BJ (cell line): Measurements from ENCODE around the gene RPS6KA2. TPM values are rescaled to one million over a fixed set of nuclear protein-coding genes. Genes with fewer than 3 reads are reported as not detected.

Experiments used
- CTCF ChIA-PET: fragments of 350-600 bp; formaldehyde crosslinking; extraction: SDS; loops from one replicate; lab custom pipeline; 2021; ENCODE audit warnings: antibody characterized with exemption, inconsistent platforms; lab: Yijun Ruan, JAX
- POLR2A ChIA-PET: fragments of 300-600 bp; sonication (Branson Sonifier 250); formaldehyde crosslinking; extraction: SDS; loops from one replicate; lab custom pipeline; 2021; ENCODE audit warnings: antibody characterized with exemption; lab: Charles Lee
- DNase-seq: peaks from one replicate; pipeline ENCODE4 v3.0.0-alpha.2; 2011; ENCODE audit warnings: low read depth
- H3K27me3 ChIP-seq: 2 replicates; pipeline ENCODE4 v1.6.0; 2011; ENCODE audit warnings: low read length; ENCODE audit not compliant: control insufficient read depth, insufficient read depth
- H3K36me3 ChIP-seq: 2 replicates; pipeline ENCODE4 v1.5.1; 2011; ENCODE audit warnings: low read length; ENCODE audit not compliant: control insufficient read depth, insufficient read depth
- H3K4me3 ChIP-seq: 2 replicates; pipeline ENCODE4 v1.5.1; 2011; ENCODE audit warnings: low read depth, mild to moderate bottlenecking, control low read depth, low read length
- polyA plus RNA-seq: library from polyadenylated mRNA; depleted of rRNA; stranded (reverse); fragments of >200 nt; gene quantifications from 2 replicates; pipeline ENCODE4 v1.2.3, GENCODE V29; 2011; rRNA removed
- small RNA-seq: library from RNA; depleted of rRNA; stranded (forward); fragments of <200 nt; gene quantifications from one replicate; pipeline ENCODE3, GENCODE V24; 2012; ENCODE audit warnings: low replicate concordance, low read depth; ENCODE audit not compliant: insufficient read length
- TF ChIP-seq, protein P1 (sequence below): IDR thresholded peaks from 2 replicates; pipeline ENCODE4 v1.5.1; 2011; ENCODE audit warnings: low read depth, mild to moderate bottlenecking, control low read depth, inconsistent platforms, low read length, moderate library complexity; ENCODE audit not compliant: insufficient read depth

RPS6KA2 gene
- polyA plus RNA-seq, 1 experiment = 80.8 TPM

DNA sequence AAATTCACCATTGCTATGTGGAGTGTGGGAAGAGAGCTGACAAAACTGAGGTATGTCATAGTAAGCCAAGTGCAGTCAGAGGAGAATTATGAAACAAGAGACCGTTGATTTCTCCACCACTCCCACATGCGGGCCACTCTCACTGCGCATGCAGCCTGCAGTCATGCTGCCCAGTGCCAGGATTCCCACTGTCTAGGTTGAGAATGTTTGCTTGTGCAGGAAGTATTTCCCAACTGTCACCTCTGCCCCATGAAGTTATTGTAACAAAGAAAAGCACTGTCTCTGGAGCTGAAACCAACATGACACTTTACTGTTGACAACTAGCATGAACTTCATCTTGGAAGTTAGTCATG is 266.0 kb downstream of the RPS6KA2 start:
- CTCF ChIA-PET = interaction anchor here (1.1 to 1.4 kb wide), 2 partner anchors 20 to 48 kb away, joined by 3 to 5 read pairs; no protein-coding TSS in a partner anchor
- POLR2A ChIA-PET = no interaction called here
- Histone ChIP-seq H3K27me3 (no peaks in the 10 kb centered on the region), H3K4me3 (no peak overlapping the region), H3K36me3 (no peaks in the 10 kb centered on the region; the same call in 1 of the 2 replicates)
- TF ChIP-seq, protein P1, sequence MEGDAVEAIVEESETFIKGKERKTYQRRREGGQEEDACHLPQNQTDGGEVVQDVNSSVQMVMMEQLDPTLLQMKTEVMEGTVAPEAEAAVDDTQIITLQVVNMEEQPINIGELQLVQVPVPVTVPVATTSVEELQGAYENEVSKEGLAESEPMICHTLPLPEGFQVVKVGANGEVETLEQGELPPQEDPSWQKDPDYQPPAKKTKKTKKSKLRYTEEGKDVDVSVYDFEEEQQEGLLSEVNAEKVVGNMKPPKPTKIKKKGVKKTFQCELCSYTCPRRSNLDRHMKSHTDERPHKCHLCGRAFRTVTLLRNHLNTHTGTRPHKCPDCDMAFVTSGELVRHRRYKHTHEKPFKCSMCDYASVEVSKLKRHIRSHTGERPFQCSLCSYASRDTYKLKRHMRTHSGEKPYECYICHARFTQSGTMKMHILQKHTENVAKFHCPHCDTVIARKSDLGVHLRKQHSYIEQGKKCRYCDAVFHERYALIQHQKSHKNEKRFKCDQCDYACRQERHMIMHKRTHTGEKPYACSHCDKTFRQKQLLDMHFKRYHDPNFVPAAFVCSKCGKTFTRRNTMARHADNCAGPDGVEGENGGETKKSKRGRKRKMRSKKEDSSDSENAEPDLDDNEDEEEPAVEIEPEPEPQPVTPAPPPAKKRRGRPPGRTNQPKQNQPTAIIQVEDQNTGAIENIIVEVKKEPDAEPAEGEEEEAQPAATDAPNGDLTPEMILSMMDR = no peak
- DNase-seq = no peak

DNA sequence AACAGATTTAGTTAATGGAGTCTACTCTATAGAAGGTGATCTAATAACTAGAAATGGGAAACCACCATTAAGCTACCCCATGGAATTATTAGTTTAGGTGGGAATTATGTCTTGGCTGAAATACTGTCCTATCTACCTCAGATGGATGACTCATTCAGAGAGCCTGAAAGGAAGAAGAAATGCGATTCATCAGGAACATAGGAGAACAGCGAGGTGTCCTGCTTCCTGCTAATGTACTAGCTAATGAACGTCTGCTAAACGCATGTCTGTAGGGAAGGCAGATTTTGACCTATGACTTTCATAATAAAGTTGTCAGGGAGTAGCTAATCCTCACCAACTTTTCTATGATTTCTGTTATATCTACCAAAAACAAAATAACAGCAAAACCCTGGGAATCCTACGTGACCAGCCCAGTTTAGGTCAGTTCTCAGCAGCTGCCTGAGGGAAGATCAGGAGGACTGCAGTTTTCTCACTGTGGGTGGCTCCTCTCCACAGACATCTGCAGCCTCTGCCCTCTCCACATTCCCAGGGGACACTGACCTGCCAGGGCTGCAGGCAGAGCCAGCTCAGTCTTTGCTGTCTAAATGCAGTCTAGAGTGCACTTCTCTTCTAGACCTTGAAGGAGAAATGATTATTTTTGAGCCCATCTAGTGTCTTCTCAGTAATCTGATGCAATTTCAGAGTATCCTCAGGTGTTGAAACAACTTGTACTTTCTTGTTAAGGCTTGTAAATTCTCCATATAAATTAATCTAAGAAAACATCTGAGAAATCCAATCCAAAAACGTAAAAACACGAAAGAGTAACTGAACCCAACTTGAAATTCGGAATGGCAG is 266.6 kb downstream of the RPS6KA2 start:
- TF ChIP-seq, protein P1 = no peak
- ChIA-PET POLR2A (no interaction called here), CTCF (interaction anchor here (0.6 to 1.4 kb wide), 3 partner anchors 21 to 48 kb away, joined by 3 to 5 read pairs (median 3); no protein-coding TSS in a partner anchor)
- Histone ChIP-seq H3K4me3 (no peak overlapping the region), H3K36me3 (no peaks in the 10 kb centered on the region; the same call in 1 of the 2 replicates), H3K27me3 (no peaks in the 10 kb centered on the region; the same call in 1 of the 2 replicates)
- no peak for DNase-seq

Small RNAs within 50 kb of the gene (small RNA-seq; reads per million reads assigned to genes)
- not detected for gene MIR1913

Other genes starting within 250 kb of the RPS6KA2 start
- 19.2 and 27.5 TPM in 2 replicates for gene MPC1, start 244.3 kb downstream of the RPS6KA2 start, polyA plus RNA-seq
- gene RAMACL, start 40.6 kb downstream of the RPS6KA2 start, polyA plus RNA-seq = 0.26 and 0.32 TPM in 2 replicates